HG02763 (cell line): ENCODE results near the gene MAOA.
"Not testable (repeated sequence)": the region's sequence is repeated elsewhere in the genome, so short reads cannot be mapped to it uniquely, and the experiment has no call there.

ENCODE experiments used
- ATAC-seq: cut with Tn5 transposase; IDR thresholded peaks from one replicate; pipeline ENCODE4 v1.9.1; 2021; ENCODE audit warnings: mild to moderate bottlenecking, moderate library complexity; ENCODE audit not compliant: unreplicated experiment

The MAOA gene

GRCh38 chrX:43716144-43716543 is 60.0 kb downstream of the MAOA start:
- ATAC-seq: no peak

GRCh38 chrX:43716696-43717095 is 60.6 kb downstream of the MAOA start:
- ATAC-seq: no peak

- ATAC-seq: no peak
Measured at GRCh38 chrX:43717161-43717560, 61.1 kb downstream of the MAOA start.

GRCh38 chrX:43718081-43718480 is 62.0 kb downstream of the MAOA start:
- ATAC-seq: no peak

GRCh38 chrX:43718546-43718945 is 62.4 kb downstream of the MAOA start:
- ATAC-seq: no peak

GRCh38 chrX:43718956-43719355 is 62.9 kb downstream of the MAOA start:
- ATAC-seq: no peak

GRCh38 chrX:43720082-43720481 is 64.0 kb downstream of the MAOA start:
- ATAC-seq: no peak

GRCh38 chrX:43720961-43721360 is 64.9 kb downstream of the MAOA start:
- ATAC-seq: no peak

GRCh38 chrX:43725227-43725626 is 69.1 kb downstream of the MAOA start:
- ATAC-seq: not testable (repeated sequence)

GRCh38 chrX:43727254-43727653 is 71.2 kb downstream of the MAOA start:
- not testable (repeated sequence) for ATAC-seq

- ATAC-seq: no peak
Measured at GRCh38 chrX:43728002-43728401, 71.9 kb downstream of the MAOA start.

- ATAC-seq: no peak
Measured at GRCh38 chrX:43728966-43729365, 72.9 kb downstream of the MAOA start.

- no peak for ATAC-seq
Measured at GRCh38 chrX:43731086-43731485, 75.0 kb downstream of the MAOA start.

GRCh38 chrX:43733699-43734098 is 77.6 kb downstream of the MAOA start:
- ATAC-seq: no peak

GRCh38 chrX:43734444-43734843 is 78.3 kb downstream of the MAOA start:
- ATAC-seq: no peak

- no peak for ATAC-seq
Measured at GRCh38 chrX:43735534-43735933, 79.4 kb downstream of the MAOA start.

- ATAC-seq: no peak
Measured at GRCh38 chrX:43735957-43736356, 79.9 kb downstream of the MAOA start.

- no peak for ATAC-seq
Measured at GRCh38 chrX:43741843-43742573, 85.9 kb downstream of the MAOA start.

- no peak for ATAC-seq
Measured at GRCh38 chrX:43743100-43743822, 87.2 kb downstream of the MAOA start.

- ATAC-seq: no peak
Measured at GRCh38 chrX:43744284-43744683, 88.2 kb downstream of the MAOA start.

- ATAC-seq: no peak
Measured at GRCh38 chrX:43745938-43746721, 90.0 kb downstream of the MAOA start.

- ATAC-seq: no peak
Measured at GRCh38 chrX:43747476-43747875, 91.4 kb downstream of the MAOA start.
